Islet of Langerhans (tissue), 1 donor: ENCODE results near the gene ZFP64.

Experiments
- FAIRE-seq: peaks from one replicate; lab custom pipeline; 2011; peaks lifted over from hg19 to GRCh38; lab: Jason Lieb, UNC

Gene ZFP64

GRCh38 chr20:52104546-52105441 lies 86.8 kb downstream of the ZFP64 start:
- no peak for FAIRE-seq

GRCh38 chr20:52103913-52104545 lies 87.5 kb downstream of the ZFP64 start:
- FAIRE-seq: no peak

- FAIRE-seq: no peak
Measured at GRCh38 chr20:52103335-52103912, 88.2 kb downstream of the ZFP64 start.

- no peak for FAIRE-seq
Measured at GRCh38 chr20:52102559-52102958, 89.0 kb downstream of the ZFP64 start.

GRCh38 chr20:52102126-52102525 lies 89.5 kb downstream of the ZFP64 start:
- FAIRE-seq: no peak
